SK-N-SH treated with all-trans-retinoic acid at 6 μM for 48 hours (cell line): ENCODE measurements around the gene GPC5.

Source experiments
- ATAC-seq: fragments of 200-7000 bp; cut with Tn5 transposase; 3 replicates; pipeline ENCODE4 v1.9.1; 2020; ENCODE audit warnings: mild to moderate bottlenecking, moderate library complexity
- ARNTL ChIP-seq: fragments of 450-650 bp; formaldehyde crosslinking; IDR thresholded peaks from 2 replicates; pipeline ENCODE4 v1.5.0; 2020; ENCODE audit warnings: low read depth, mild to moderate bottlenecking, moderate library complexity, borderline replicate concordance
- BACH2 ChIP-seq: fragments of 250-450 bp; sonication (Bioruptor Pico); IDR thresholded peaks from 2 replicates; pipeline ENCODE4 v1.9.0; 2021; ENCODE audit warnings: mild to moderate bottlenecking, borderline replicate concordance
- CSDC2 ChIP-seq: fragments of 250-450 bp; sonication (Bioruptor Pico); IDR thresholded peaks from 2 replicates; pipeline ENCODE4 v1.5.0; 2020; ENCODE audit warnings: mild to moderate bottlenecking, moderate library complexity
- ESRRG ChIP-seq: fragments of 250-450 bp; sonication (Bioruptor Pico); IDR thresholded peaks from 2 replicates; pipeline ENCODE4 v1.6.1; 2021; ENCODE audit warnings: mild to moderate bottlenecking
- GLIS3 ChIP-seq: fragments of 250-450 bp; sonication (Bioruptor Pico); IDR thresholded peaks from 2 replicates; pipeline ENCODE4 v1.5.0; 2020; ENCODE audit warnings: mild to moderate bottlenecking, moderate library complexity
- ISL1 ChIP-seq: fragments of 250-450 bp; sonication (Bioruptor Pico); IDR thresholded peaks from 2 replicates; pipeline ENCODE4 v2.1.2; 2022; ENCODE audit warnings: mild to moderate bottlenecking, moderate library complexity
- OSR1 ChIP-seq: fragments of 250-450 bp; sonication (Bioruptor Pico); IDR thresholded peaks from 2 replicates; pipeline ENCODE4 v1.8.0; 2022; ENCODE audit warnings: moderate library complexity, mild to moderate bottlenecking, inconsistent platforms
- PPARA ChIP-seq: fragments of 250-450 bp; sonication (Bioruptor Pico); IDR thresholded peaks from 2 replicates; pipeline ENCODE4 v1.5.0; 2020; ENCODE audit warnings: mild to moderate bottlenecking, borderline replicate concordance
- RARB ChIP-seq: fragments of 250-450 bp; sonication (Bioruptor Pico); IDR thresholded peaks from 2 replicates; pipeline ENCODE4 v1.8.0; 2021; ENCODE audit warnings: mild to moderate bottlenecking, moderate library complexity
- SNAI2 ChIP-seq: fragments of 250-450 bp; sonication (Bioruptor Pico); IDR thresholded peaks from 2 replicates; pipeline ENCODE4 v1.5.0; 2020; ENCODE audit warnings: mild to moderate bottlenecking, moderate library complexity
- TCF4 ChIP-seq: fragments of 250-450 bp; sonication (Bioruptor Pico); IDR thresholded peaks from 2 replicates; pipeline ENCODE4 v1.8.0; 2021; ENCODE audit warnings: mild to moderate bottlenecking, moderate library complexity, borderline replicate concordance
- TOX ChIP-seq: fragments of 250-450 bp; sonication (Bioruptor Pico); IDR thresholded peaks from 2 replicates; pipeline ENCODE4 v1.8.0; 2021; ENCODE audit warnings: mild to moderate bottlenecking, moderate library complexity, borderline replicate concordance
- ZC3H10 ChIP-seq: fragments of 250-450 bp; sonication (Bioruptor Pico); IDR thresholded peaks from 2 replicates; pipeline ENCODE4 v1.5.1; 2021; ENCODE audit warnings: mild to moderate bottlenecking, moderate library complexity
- ZFP3 ChIP-seq: fragments of 250-450 bp; sonication (Bioruptor Pico); IDR thresholded peaks from 2 replicates; pipeline ENCODE4 v1.5.0; 2020; ENCODE audit warnings: mild to moderate bottlenecking, moderate library complexity
- ZFP30 ChIP-seq: fragments of 450-650 bp; formaldehyde crosslinking; IDR thresholded peaks from 2 replicates; pipeline ENCODE4 v1.5.0; 2022; ENCODE audit warnings: mild to moderate bottlenecking, moderate library complexity
- ZNF565 ChIP-seq: fragments of 450-650 bp; formaldehyde crosslinking; conservative IDR thresholded peaks from 2 replicates; pipeline ENCODE4 v1.5.0; 2020; ENCODE audit warnings: low read depth, mild to moderate bottlenecking, moderate library complexity
- ZNF70 ChIP-seq: fragments of 450-650 bp; formaldehyde crosslinking; IDR thresholded peaks from 2 replicates; pipeline ENCODE4 v1.5.0; 2020; ENCODE audit warnings: mild to moderate bottlenecking, moderate library complexity
- ZNF8 ChIP-seq: fragments of 450-650 bp; formaldehyde crosslinking; IDR thresholded peaks from 2 replicates; pipeline ENCODE4 v1.5.0; 2020; ENCODE audit warnings: mild to moderate bottlenecking, moderate library complexity
- TF ChIP-seq, protein P1 (sequence below): fragments of 250-450 bp; sonication (Bioruptor Pico); IDR thresholded peaks from 2 replicates; pipeline ENCODE4 v1.8.0; 2021; ENCODE audit warnings: low read depth, mild to moderate bottlenecking, moderate library complexity, borderline replicate concordance
- TF ChIP-seq, protein P2 (sequence below): fragments of 250-450 bp; sonication (Bioruptor Pico); IDR thresholded peaks from 2 replicates; pipeline ENCODE4 v1.8.0; 2020; ENCODE audit warnings: mild to moderate bottlenecking, moderate library complexity, borderline replicate concordance
- TF ChIP-seq, protein P3 (sequence below): fragments of 250-450 bp; sonication (Bioruptor Pico); IDR thresholded peaks from 2 replicates; pipeline ENCODE4 v1.5.1; 2020; ENCODE audit warnings: low read depth, mild to moderate bottlenecking, moderate library complexity
- TF ChIP-seq, protein P4 (sequence below): fragments of 250-450 bp; sonication (Bioruptor Pico); IDR thresholded peaks from 2 replicates; pipeline ENCODE4 v1.5.0; 2020; ENCODE audit warnings: mild to moderate bottlenecking, moderate library complexity
- TF ChIP-seq, protein P5 (sequence below): fragments of 250-450 bp; sonication (Bioruptor Pico); IDR thresholded peaks from 2 replicates; pipeline ENCODE4 v1.5.1; 2021; ENCODE audit warnings: mild to moderate bottlenecking, moderate library complexity

The GPC5 gene

DNA sequence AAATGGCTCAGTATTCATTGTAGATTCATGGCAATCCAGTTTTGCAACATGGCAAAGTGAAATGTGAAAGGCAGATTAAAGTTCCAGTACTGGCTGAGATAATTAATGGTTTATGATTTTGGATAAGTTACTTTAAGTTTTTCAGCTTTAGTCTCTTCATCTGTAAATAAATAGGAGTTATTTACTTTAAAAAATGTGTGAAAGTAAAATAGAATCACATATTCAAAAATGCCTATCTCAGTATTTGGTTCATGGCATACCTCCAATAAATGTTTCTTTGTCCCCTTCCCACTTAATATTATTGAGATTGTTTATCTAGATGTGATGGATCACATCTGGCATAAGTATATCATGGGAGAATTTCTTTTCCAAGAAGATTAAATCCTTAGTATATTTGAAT is 426.0 kb downstream of the GPC5 start:
- no peak for ATAC-seq
- no peak for TF ChIP-seq ZC3H10 (CRISPR knock-in tag)
- no peak for TF ChIP-seq GLIS3
- TF ChIP-seq ZNF565: no peak
- TF ChIP-seq SNAI2 (CRISPR knock-in tag): no peak
- TF ChIP-seq, protein P1, sequence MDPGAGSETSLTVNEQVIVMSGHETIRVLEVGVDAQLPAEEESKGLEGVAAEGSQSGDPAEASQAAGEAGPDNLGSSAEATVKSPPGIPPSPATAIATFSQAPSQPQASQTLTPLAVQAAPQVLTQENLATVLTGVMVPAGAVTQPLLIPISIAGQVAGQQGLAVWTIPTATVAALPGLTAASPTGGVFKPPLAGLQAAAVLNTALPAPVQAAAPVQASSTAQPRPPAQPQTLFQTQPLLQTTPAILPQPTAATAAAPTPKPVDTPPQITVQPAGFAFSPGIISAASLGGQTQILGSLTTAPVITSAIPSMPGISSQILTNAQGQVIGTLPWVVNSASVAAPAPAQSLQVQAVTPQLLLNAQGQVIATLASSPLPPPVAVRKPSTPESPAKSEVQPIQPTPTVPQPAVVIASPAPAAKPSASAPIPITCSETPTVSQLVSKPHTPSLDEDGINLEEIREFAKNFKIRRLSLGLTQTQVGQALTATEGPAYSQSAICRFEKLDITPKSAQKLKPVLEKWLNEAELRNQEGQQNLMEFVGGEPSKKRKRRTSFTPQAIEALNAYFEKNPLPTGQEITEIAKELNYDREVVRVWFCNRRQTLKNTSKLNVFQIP (CRISPR knock-in tag): no peak
- no peak for TF ChIP-seq ZFP30
- no peak for TF ChIP-seq CSDC2 (CRISPR knock-in tag)
- no peak for TF ChIP-seq ZFP3 (CRISPR knock-in tag)
- TF ChIP-seq, protein P2, sequence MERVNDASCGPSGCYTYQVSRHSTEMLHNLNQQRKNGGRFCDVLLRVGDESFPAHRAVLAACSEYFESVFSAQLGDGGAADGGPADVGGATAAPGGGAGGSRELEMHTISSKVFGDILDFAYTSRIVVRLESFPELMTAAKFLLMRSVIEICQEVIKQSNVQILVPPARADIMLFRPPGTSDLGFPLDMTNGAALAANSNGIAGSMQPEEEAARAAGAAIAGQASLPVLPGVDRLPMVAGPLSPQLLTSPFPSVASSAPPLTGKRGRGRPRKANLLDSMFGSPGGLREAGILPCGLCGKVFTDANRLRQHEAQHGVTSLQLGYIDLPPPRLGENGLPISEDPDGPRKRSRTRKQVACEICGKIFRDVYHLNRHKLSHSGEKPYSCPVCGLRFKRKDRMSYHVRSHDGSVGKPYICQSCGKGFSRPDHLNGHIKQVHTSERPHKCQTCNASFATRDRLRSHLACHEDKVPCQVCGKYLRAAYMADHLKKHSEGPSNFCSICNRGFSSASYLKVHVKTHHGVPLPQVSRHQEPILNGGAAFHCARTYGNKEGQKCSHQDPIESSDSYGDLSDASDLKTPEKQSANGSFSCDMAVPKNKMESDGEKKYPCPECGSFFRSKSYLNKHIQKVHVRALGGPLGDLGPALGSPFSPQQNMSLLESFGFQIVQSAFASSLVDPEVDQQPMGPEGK (CRISPR knock-in tag): no peak
- no peak for TF ChIP-seq TOX (CRISPR knock-in tag)
- TF ChIP-seq PPARA (CRISPR knock-in tag): no peak
- TF ChIP-seq, protein P3, sequence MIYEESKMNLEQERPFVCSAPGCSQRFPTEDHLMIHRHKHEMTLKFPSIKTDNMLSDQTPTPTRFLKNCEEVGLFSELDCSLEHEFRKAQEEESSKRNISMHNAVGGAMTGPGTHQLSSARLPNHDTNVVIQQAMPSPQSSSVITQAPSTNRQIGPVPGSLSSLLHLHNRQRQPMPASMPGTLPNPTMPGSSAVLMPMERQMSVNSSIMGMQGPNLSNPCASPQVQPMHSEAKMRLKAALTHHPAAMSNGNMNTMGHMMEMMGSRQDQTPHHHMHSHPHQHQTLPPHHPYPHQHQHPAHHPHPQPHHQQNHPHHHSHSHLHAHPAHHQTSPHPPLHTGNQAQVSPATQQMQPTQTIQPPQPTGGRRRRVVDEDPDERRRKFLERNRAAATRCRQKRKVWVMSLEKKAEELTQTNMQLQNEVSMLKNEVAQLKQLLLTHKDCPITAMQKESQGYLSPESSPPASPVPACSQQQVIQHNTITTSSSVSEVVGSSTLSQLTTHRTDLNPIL (CRISPR knock-in tag): no peak
- TF ChIP-seq, protein P4, sequence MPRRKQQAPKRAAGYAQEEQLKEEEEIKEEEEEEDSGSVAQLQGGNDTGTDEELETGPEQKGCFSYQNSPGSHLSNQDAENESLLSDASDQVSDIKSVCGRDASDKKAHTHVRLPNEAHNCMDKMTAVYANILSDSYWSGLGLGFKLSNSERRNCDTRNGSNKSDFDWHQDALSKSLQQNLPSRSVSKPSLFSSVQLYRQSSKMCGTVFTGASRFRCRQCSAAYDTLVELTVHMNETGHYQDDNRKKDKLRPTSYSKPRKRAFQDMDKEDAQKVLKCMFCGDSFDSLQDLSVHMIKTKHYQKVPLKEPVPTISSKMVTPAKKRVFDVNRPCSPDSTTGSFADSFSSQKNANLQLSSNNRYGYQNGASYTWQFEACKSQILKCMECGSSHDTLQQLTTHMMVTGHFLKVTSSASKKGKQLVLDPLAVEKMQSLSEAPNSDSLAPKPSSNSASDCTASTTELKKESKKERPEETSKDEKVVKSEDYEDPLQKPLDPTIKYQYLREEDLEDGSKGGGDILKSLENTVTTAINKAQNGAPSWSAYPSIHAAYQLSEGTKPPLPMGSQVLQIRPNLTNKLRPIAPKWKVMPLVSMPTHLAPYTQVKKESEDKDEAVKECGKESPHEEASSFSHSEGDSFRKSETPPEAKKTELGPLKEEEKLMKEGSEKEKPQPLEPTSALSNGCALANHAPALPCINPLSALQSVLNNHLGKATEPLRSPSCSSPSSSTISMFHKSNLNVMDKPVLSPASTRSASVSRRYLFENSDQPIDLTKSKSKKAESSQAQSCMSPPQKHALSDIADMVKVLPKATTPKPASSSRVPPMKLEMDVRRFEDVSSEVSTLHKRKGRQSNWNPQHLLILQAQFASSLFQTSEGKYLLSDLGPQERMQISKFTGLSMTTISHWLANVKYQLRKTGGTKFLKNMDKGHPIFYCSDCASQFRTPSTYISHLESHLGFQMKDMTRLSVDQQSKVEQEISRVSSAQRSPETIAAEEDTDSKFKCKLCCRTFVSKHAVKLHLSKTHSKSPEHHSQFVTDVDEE (CRISPR knock-in tag): no peak
- TF ChIP-seq ARNTL (CRISPR knock-in tag): no peak
- TF ChIP-seq ZNF8: no peak
- no peak for TF ChIP-seq ISL1 (CRISPR knock-in tag)
- no peak for TF ChIP-seq BACH2 (CRISPR knock-in tag)
- no peak for TF ChIP-seq ZNF70 (CRISPR knock-in tag)
- no peak for TF ChIP-seq RARB (CRISPR knock-in tag)
- TF ChIP-seq, protein P5, sequence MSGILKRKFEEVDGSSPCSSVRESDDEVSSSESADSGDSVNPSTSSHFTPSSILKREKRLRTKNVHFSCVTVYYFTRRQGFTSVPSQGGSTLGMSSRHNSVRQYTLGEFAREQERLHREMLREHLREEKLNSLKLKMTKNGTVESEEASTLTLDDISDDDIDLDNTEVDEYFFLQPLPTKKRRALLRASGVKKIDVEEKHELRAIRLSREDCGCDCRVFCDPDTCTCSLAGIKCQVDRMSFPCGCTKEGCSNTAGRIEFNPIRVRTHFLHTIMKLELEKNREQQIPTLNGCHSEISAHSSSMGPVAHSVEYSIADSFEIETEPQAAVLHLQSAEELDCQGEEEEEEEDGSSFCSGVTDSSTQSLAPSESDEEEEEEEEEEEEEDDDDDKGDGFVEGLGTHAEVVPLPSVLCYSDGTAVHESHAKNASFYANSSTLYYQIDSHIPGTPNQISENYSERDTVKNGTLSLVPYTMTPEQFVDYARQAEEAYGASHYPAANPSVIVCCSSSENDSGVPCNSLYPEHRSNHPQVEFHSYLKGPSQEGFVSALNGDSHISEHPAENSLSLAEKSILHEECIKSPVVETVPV: no peak

DNA sequence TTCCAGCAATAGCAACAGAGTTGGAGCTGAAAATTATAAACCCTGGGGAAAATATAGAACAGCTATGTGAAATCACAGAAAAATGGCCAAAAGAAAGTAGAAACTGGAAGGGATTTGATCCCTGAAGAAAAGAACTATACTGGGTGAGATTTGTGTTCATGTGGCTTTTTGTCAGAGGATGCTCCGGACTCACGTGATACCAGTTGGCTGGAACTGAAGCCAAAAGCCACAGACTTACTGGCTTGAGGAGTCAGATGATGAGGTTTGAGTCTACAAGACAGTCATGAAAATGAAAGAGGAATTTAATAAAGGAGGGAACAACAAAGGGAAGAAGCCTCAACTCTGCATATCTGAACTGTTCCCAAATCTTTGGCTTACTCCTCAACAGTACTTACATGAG is 427.1 kb downstream of the GPC5 start:
- no peak for ATAC-seq
- TF ChIP-seq TOX (CRISPR knock-in tag) (no peak), CSDC2 (CRISPR knock-in tag) (no peak), ZFP30 (no peak), ZNF565 (no peak), RARB (CRISPR knock-in tag) (no peak), PPARA (CRISPR knock-in tag) (no peak), SNAI2 (CRISPR knock-in tag) (no peak), BACH2 (CRISPR knock-in tag) (no peak), ZC3H10 (CRISPR knock-in tag) (no peak), OSR1 (CRISPR knock-in tag) (no peak), ZFP3 (CRISPR knock-in tag) (no peak), TCF4 (CRISPR knock-in tag) (no peak), ISL1 (CRISPR knock-in tag) (no peak), ARNTL (CRISPR knock-in tag) (no peak), ESRRG (no peak), GLIS3 (no peak)
- TF ChIP-seq, protein P4 (CRISPR knock-in tag): no peak
- TF ChIP-seq, protein P3 (CRISPR knock-in tag): no peak
- TF ChIP-seq, protein P1 (CRISPR knock-in tag): no peak
